Fibroblast of villous mesenchyme (primary cell): ENCODE measurements around the gene THYN1. TPM values are rescaled to one million over a fixed set of nuclear protein-coding genes. Genes with fewer than 3 reads are reported as not detected.

ENCODE experiments used
- DNase-seq: peaks from one replicate; pipeline ENCODE4 v3.0.0-alpha.2; 2010; ENCODE audit warnings: low read depth
- H3K4me3 ChIP-seq: 2 replicates; pipeline ENCODE4 v1.5.1; 2011; ENCODE audit warnings: low read depth, mild to moderate bottlenecking, low read length
- CTCF ChIP-seq: IDR thresholded peaks from 2 replicates; pipeline ENCODE4 v1.5.1; 2012; ENCODE audit warnings: low read depth, mild to moderate bottlenecking, low read length; ENCODE audit not compliant: insufficient read depth
- total RNA-seq: library from RNA; depleted of rRNA; stranded (reverse); fragments of >200 nt; gene quantifications from 2 replicates; pipeline ENCODE4 v1.2.3, GENCODE V29; 2012

THYN1 gene
- total RNA-seq, 1 donor, result 58.3 TPM

- DNase-seq, result peak; percentile 25
- TF ChIP-seq CTCF, result no peak
- no peak overlapping the region for H3K4me3 ChIP-seq
Observed at GRCh38 chr11:134200688-134201087, 52.5 kb downstream of the THYN1 start.

DNA sequence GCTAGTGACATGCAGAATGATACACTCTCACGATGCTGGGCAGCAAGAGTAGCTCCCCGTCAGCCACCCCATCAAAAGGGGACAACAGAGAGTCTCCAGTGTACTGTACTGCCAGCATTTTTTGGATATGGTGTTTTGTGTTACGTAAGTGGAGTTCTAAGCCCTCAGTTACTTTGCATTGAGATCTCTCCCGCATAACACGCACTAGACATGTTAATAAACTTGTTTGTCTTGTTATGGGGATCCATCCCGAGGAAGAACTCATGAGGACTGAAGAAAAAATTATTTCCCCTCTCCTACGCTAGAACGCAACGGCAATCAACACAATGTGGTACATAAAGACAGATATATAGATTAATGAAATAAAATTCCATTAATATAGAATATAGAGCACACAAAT lies 53.6 kb downstream of the THYN1 start:
- H3K4me3 ChIP-seq, result no peak overlapping the region
- TF ChIP-seq CTCF, result no peak
- DNase-seq, result no peak

Other genes with a start within 250 kb of the THYN1 start
- gene JAM3, start 184.3 kb downstream of the THYN1 start, total RNA-seq, result 39.6 and 48.8 TPM in 2 replicates
- gene NCAPD3, start 29.4 kb downstream of the THYN1 start, total RNA-seq, result 15.5 and 21.2 TPM in 2 replicates
- gene VPS26B, start 28.7 kb downstream of the THYN1 start, total RNA-seq, result 41.5 and 42.2 TPM in 2 replicates
- 14.5 and 16.4 TPM in 2 replicates for gene ACAD8, start 216 bp upstream of the THYN1 start, total RNA-seq
- gene GLB1L3, start 23.0 kb upstream of the THYN1 start, total RNA-seq, result not detected in 2 replicates
- under 0.01 TPM in 1 of 2 replicates, not detected in the other for gene GLB1L2, start 78.6 kb upstream of the THYN1 start, total RNA-seq
- not detected in 2 replicates for gene B3GAT1, start 158.9 kb upstream of the THYN1 start, total RNA-seq